Activated naive CD8-positive, alpha-beta T cell (primary cell): ENCODE data around the gene CYP4B1.
"Not testable (repeated sequence)": the region's sequence is repeated elsewhere in the genome, so short reads cannot be mapped to it uniquely, and the experiment has no call there.

ENCODE experiments used
- H3K27ac Mint-ChIP-seq: one replicate; pipeline ENCODE4 v1.8.0; 2021; ENCODE audit warnings: mixed read lengths
- H3K27me3 Mint-ChIP-seq: one replicate; pipeline ENCODE4 v1.8.0; 2021; ENCODE audit warnings: mixed read lengths
- H3K36me3 Mint-ChIP-seq: one replicate; pipeline ENCODE4 v1.8.0; 2021; ENCODE audit warnings: mixed read lengths
- H3K4me1 Mint-ChIP-seq: one replicate; pipeline ENCODE4 v1.8.0; 2021; ENCODE audit warnings: low read depth, mixed read lengths
- H3K4me3 Mint-ChIP-seq: one replicate; pipeline ENCODE4 v1.8.0; 2021; ENCODE audit warnings: mild to moderate bottlenecking, mixed read lengths
- H3K9me3 Mint-ChIP-seq: one replicate; pipeline ENCODE4 v1.8.0; 2021; ENCODE audit warnings: low read depth, mixed read lengths

CYP4B1 gene

GRCh38 chr1:46818591-46818990 is 19.7 kb downstream of the CYP4B1 start:
- Mint-ChIP-seq H3K4me3 (no peak overlapping the region), H3K9me3 (no peaks in the 10 kb centered on the region), H3K27ac (no peak overlapping the region), H3K36me3 (no peaks in the 10 kb centered on the region), H3K4me1 (no peaks in the 10 kb centered on the region), H3K27me3 (peaks cover 2% of the 10 kb centered on the region)

GRCh38 chr1:46819335-46819734 is 20.5 kb downstream of the CYP4B1 start:
- no peaks in the 10 kb centered on the region for H3K36me3 Mint-ChIP-seq
- no peaks in the 10 kb centered on the region for H3K4me1 Mint-ChIP-seq
- H3K27me3 Mint-ChIP-seq, result peaks cover 2% of the 10 kb centered on the region
- H3K9me3 Mint-ChIP-seq, result no peaks in the 10 kb centered on the region
- no peak overlapping the region for H3K4me3 Mint-ChIP-seq
- no peak overlapping the region for H3K27ac Mint-ChIP-seq

- Mint-ChIP-seq H3K9me3 (no peaks in the 10 kb centered on the region), H3K4me1 (no peaks in the 10 kb centered on the region), H3K27me3 (peaks cover 2% of the 10 kb centered on the region), H3K4me3 (no peak overlapping the region), H3K27ac (no peak overlapping the region), H3K36me3 (no peaks in the 10 kb centered on the region)
These were observed 21.2 kb downstream of the CYP4B1 start for GRCh38 chr1:46820076-46820475.

- no peak overlapping the region for H3K27ac Mint-ChIP-seq
- no peak overlapping the region for H3K4me3 Mint-ChIP-seq
- H3K27me3 Mint-ChIP-seq, result peaks cover 2% of the 10 kb centered on the region
- H3K9me3 Mint-ChIP-seq, result no peaks in the 10 kb centered on the region
- no peaks in the 10 kb centered on the region for H3K36me3 Mint-ChIP-seq
- no peaks in the 10 kb centered on the region for H3K4me1 Mint-ChIP-seq
These were observed 21.8 kb downstream of the CYP4B1 start for GRCh38 chr1:46820560-46821060.

GRCh38 chr1:46822248-46822826 is 23.5 kb downstream of the CYP4B1 start:
- Mint-ChIP-seq H3K4me1 (no peaks in the 10 kb centered on the region), H3K4me3 (no peak overlapping the region), H3K27ac (no peak overlapping the region), H3K9me3 (no peaks in the 10 kb centered on the region), H3K36me3 (no peaks in the 10 kb centered on the region), H3K27me3 (peaks cover 2% of the 10 kb centered on the region)

- Mint-ChIP-seq H3K27me3 (peaks cover 4% of the 10 kb centered on the region), H3K4me1 (no peaks in the 10 kb centered on the region), H3K36me3 (peaks cover 2% of the 10 kb centered on the region), H3K27ac (no peak overlapping the region), H3K4me3 (no peak overlapping the region), H3K9me3 (no peaks in the 10 kb centered on the region)
These were observed 24.3 kb downstream of the CYP4B1 start for GRCh38 chr1:46823151-46823550.

GRCh38 chr1:46826892-46827291 is 28.0 kb downstream of the CYP4B1 start:
- not testable (repeated sequence) for H3K27ac Mint-ChIP-seq, H3K9me3 Mint-ChIP-seq, H3K4me3 Mint-ChIP-seq, H3K36me3 Mint-ChIP-seq, H3K4me1 Mint-ChIP-seq
- peaks cover 10% of the 10 kb centered on the region for H3K27me3 Mint-ChIP-seq

- no peaks in the 10 kb centered on the region for H3K9me3 Mint-ChIP-seq
- no peak overlapping the region for H3K4me3 Mint-ChIP-seq
- H3K36me3 Mint-ChIP-seq, result peaks cover 2% of the 10 kb centered on the region
- peaks cover 13% of the 10 kb centered on the region for H3K27me3 Mint-ChIP-seq
- H3K27ac Mint-ChIP-seq, result no peak overlapping the region
- no peaks in the 10 kb centered on the region for H3K4me1 Mint-ChIP-seq
These were observed 31.9 kb downstream of the CYP4B1 start for GRCh38 chr1:46830665-46831322.

- H3K4me1 Mint-ChIP-seq, H3K27ac Mint-ChIP-seq, H3K36me3 Mint-ChIP-seq: not testable (repeated sequence)
These were observed 36.6 kb downstream of the CYP4B1 start for GRCh38 chr1:46835469-46835868.

GRCh38 chr1:46846386-46846785 is 47.5 kb downstream of the CYP4B1 start:
- not testable (repeated sequence) for H3K4me3 Mint-ChIP-seq, H3K9me3 Mint-ChIP-seq, H3K4me1 Mint-ChIP-seq, H3K27ac Mint-ChIP-seq, H3K36me3 Mint-ChIP-seq
- peaks cover 28% of the 10 kb centered on the region for H3K27me3 Mint-ChIP-seq

More at GRCh38 chr1:46835469-46835868, 36.6 kb downstream of the CYP4B1 start:
- not testable (repeated sequence) for H3K4me3 Mint-ChIP-seq, H3K9me3 Mint-ChIP-seq, H3K27me3 Mint-ChIP-seq

- not testable (repeated sequence) for H3K36me3 Mint-ChIP-seq, H3K4me1 Mint-ChIP-seq, H3K4me3 Mint-ChIP-seq, H3K9me3 Mint-ChIP-seq, H3K27ac Mint-ChIP-seq
- peaks cover 20% of the 10 kb centered on the region for H3K27me3 Mint-ChIP-seq
These were observed 58.8 kb downstream of the CYP4B1 start for GRCh38 chr1:46857660-46858065.

GRCh38 chr1:46862348-46862747 is 63.5 kb downstream of the CYP4B1 start:
- H3K27ac Mint-ChIP-seq, result no peak overlapping the region
- H3K9me3 Mint-ChIP-seq, result peaks cover 4% of the 10 kb centered on the region
- peaks cover 8% of the 10 kb centered on the region for H3K36me3 Mint-ChIP-seq
- no peak overlapping the region for H3K4me3 Mint-ChIP-seq
- H3K27me3 Mint-ChIP-seq, result peaks cover 30% of the 10 kb centered on the region
- H3K4me1 Mint-ChIP-seq, result peaks cover 3% of the 10 kb centered on the region
